GM12878 (cell line): ENCODE results near the gene TMEM140.

ENCODE experiments used
- CBFB ChIP-seq: IDR thresholded peaks from 2 replicates; pipeline ENCODE4 v1.6.1; 2016; ENCODE audit warnings: antibody characterized with exemption, low read depth
- CTCF ChIP-seq, 3 experiments: IDR thresholded peaks in 2 of 3; conservative IDR thresholded peaks in 1 of 3; 2 replicates each; pipeline ENCODE4 v1.5.1; 2011; ENCODE audit warnings: low read depth in 3 of 3, low read length in 3 of 3, mild to moderate bottlenecking in 3 of 3, control low read depth in 2 of 3, moderate library complexity in 2 of 3, inconsistent platforms in 1 of 3, mixed read lengths in 1 of 3; ENCODE audit not compliant: control insufficient read depth in 2 of 3, insufficient read depth in 1 of 3; ENCODE audit errors: extremely low read depth in 1 of 3
- EP300 ChIP-seq, 2 experiments: fragments of 150-350 bp in 1 of 2; IDR thresholded peaks; 2 replicates each; pipeline ENCODE4 v1.6.1; 2011 to 2012; ENCODE audit warnings: low read depth in 2 of 2, low read length in 2 of 2, borderline replicate concordance in 1 of 2, improper control_type of control experiment in 1 of 2, inconsistent platforms in 1 of 2; ENCODE audit not compliant: control insufficient read depth in 1 of 2
- IRF3 ChIP-seq: fragments of 450-650 bp; IDR thresholded peaks from 2 replicates; pipeline ENCODE4 v1.6.1; 2014; ENCODE audit warnings: mild to moderate bottlenecking
- POLR2A ChIP-seq: IDR thresholded peaks from 2 replicates; pipeline ENCODE4 v1.6.1; 2011; ENCODE audit warnings: low read depth, mild to moderate bottlenecking, low read length
- TAF1 ChIP-seq: IDR thresholded peaks from 2 replicates; pipeline ENCODE4 v1.6.1; 2011; ENCODE audit warnings: mild to moderate bottlenecking, low read depth, low read length, borderline replicate concordance
- TCF7 ChIP-seq: IDR thresholded peaks from 2 replicates; pipeline ENCODE4 v1.6.1; 2014; ENCODE audit warnings: antibody characterized with exemption, borderline replicate concordance

- TF ChIP-seq TCF7 = no peak
- no peak for TF ChIP-seq IRF3
- TF ChIP-seq TAF1 = no peak
- TF ChIP-seq EP300 (IDR thresholded peaks at IDR 0.05; ENCODE audit: borderline replicate concordance in 1 of 2, control insufficient read depth in 1 of 2, low read depth in 2 of 2, low read length in 2 of 2) = no peak
- TF ChIP-seq POLR2A = 0 out of 2 replicates have a peak, but pooled peaks have one; percentile 41
- TF ChIP-seq CTCF (IDR thresholded peaks at IDR 0.05 in 2 of 3, conservative IDR thresholded peaks at IDR 0.05 in 1 of 3; ENCODE audit: control insufficient read depth in 2 of 3, extremely low read depth in 1 of 3, insufficient read depth in 1 of 3, low read depth in 3 of 3, low read length in 3 of 3) = no peak
- no peak for TF ChIP-seq CBFB
Observed at GRCh38 chr7:135184254-135184841, 36.5 kb downstream of the TMEM140 start.
